K562 (cell line): ENCODE data around the gene ZBTB9. TPM values are rescaled to one million over a fixed set of nuclear protein-coding genes. Genes with fewer than 3 reads are reported as not detected.

ENCODE experiments used
- BCLAF1 ChIP-seq, 2 experiments: fragments of 450-650 bp in 1 of 2; IDR thresholded peaks; 2 replicates each; pipeline ENCODE4 v1.6.1; 2011 to 2017; ENCODE audit warnings: low read depth in 2 of 2, antibody characterized with exemption in 1 of 2, borderline replicate concordance in 1 of 2, low read length in 1 of 2, mild to moderate bottlenecking in 1 of 2, mixed read lengths in 1 of 2; ENCODE audit not compliant: control insufficient read depth in 1 of 2
- CAMTA2 ChIP-seq: fragments of 250-450 bp; sonication (Bioruptor Pico); conservative IDR thresholded peaks from 2 replicates; pipeline ENCODE4 v1.5.1; 2022
- ELK3 ChIP-seq: fragments of 450-650 bp; formaldehyde crosslinking; IDR thresholded peaks from 2 replicates; pipeline ENCODE4 v1.4.0; 2020; ENCODE audit warnings: mild to moderate bottlenecking
- FOXA1 ChIP-seq: fragments of 450-650 bp; IDR thresholded peaks from 2 replicates; pipeline ENCODE4 v1.6.1; 2016; ENCODE audit warnings: mild to moderate bottlenecking, borderline replicate concordance
- GTF2B ChIP-seq: IDR thresholded peaks from 2 replicates; pipeline ENCODE4 v1.6.1; 2011; ENCODE audit not compliant: insufficient read length; ENCODE audit errors: extremely low read depth
- HDAC3 ChIP-seq: fragments of 450-650 bp; IDR thresholded peaks from 2 replicates; pipeline ENCODE4 v1.6.1; 2018; ENCODE audit warnings: borderline replicate concordance, mild to moderate bottlenecking, moderate library complexity; ENCODE audit not compliant: partially characterized antibody
- HNRNPLL ChIP-seq: fragments of 200-400 bp; formaldehyde crosslinking; IDR thresholded peaks from 2 replicates; pipeline ENCODE4 v1.6.1; 2017; ENCODE audit warnings: low read length, low read depth, mild to moderate bottlenecking; ENCODE audit not compliant: poor library complexity, severe bottlenecking
- PHTF2 ChIP-seq: fragments of 250-450 bp; sonication (Bioruptor Pico); IDR thresholded peaks from 2 replicates; pipeline ENCODE4 v1.5.0; 2021; ENCODE audit warnings: mild to moderate bottlenecking
- ZBTB40 ChIP-seq, 2 experiments: fragments of 450-650 bp in 1 of 2; sonication (generic) in 1 of 2; formaldehyde crosslinking in 1 of 2; IDR thresholded peaks; 2 replicates each; pipeline versions ENCODE4 v1.7.1 to v1.9.0; 2016 to 2022; ENCODE audit warnings: inconsistent platforms in 1 of 2, mild to moderate bottlenecking in 1 of 2, missing genetic modification reagents in 1 of 2
- ZNF165 ChIP-seq: fragments of 250-450 bp; sonication (Bioruptor Pico); IDR thresholded peaks from 2 replicates; pipeline ENCODE4 v1.4.0; 2020; ENCODE audit warnings: borderline replicate concordance
- ZNF445 ChIP-seq: fragments of 250-450 bp; sonication (Bioruptor Pico); IDR thresholded peaks from 2 replicates; pipeline ENCODE4 v1.4.0; 2020; ENCODE audit warnings: low read depth, mild to moderate bottlenecking, moderate library complexity
- polyA plus RNA-seq, 8 experiments: library from polyadenylated mRNA; depleted of rRNA in 4 of 8; stranded (reverse) in 5 of 8; unstranded in 3 of 8; fragments of >200 nt; fragmentation: Nextera tagmentation in 2 of 8; fragmentation: Illumina TruSeq in 1 of 8; extraction: Ambion mirVana in 2 of 8; extraction: Trizol in 1 of 8; gene quantifications; 2 replicates each; pipeline versions ENCODE4 v1.2.1 to v1.2.3, GENCODE V29; 2011 to 2014; ENCODE audit warnings: inconsistent platforms in 1 of 8, missing spikeins in 1 of 8
- total RNA-seq, 7 experiments: library from RNA; depleted of rRNA in 6 of 7; stranded (reverse); fragments of >200 nt in 6 of 7; fragmentation: Illumina TruSeq in 2 of 7; extraction: Trizol in 2 of 7; gene quantifications; 2 replicates each; pipeline versions ENCODE4 v1.2.1 to v1.2.3, GENCODE V29; 2011 to 2021; ENCODE audit warnings: low replicate concordance in 1 of 7

ZBTB9 gene
- total and polyA plus RNA-seq, 9 of the 15 experiments (the other 6 are each of a cell fraction or from before 2014, with no cell fraction given), result 1.9 to 19.5 (median 10.4) TPM

- TF ChIP-seq HNRNPLL (no peak), FOXA1 (no peak), PHTF2 (CRISPR knock-in tag) (no peak), BCLAF1 (IDR thresholded peaks at IDR 0.05; ENCODE audit: borderline replicate concordance in 1 of 2, control insufficient read depth in 1 of 2, low read depth in 2 of 2, low read length in 1 of 2) (no peak), ZBTB40 (IDR thresholded peaks at IDR 0.05) (no peak), ZBTB40 (CRISPR knock-in tag; IDR thresholded peaks at IDR 0.05) (no peak; the same call in 1 of the 2 replicates), HDAC3 (no peak), ZNF165 (CRISPR knock-in tag) (no peak), ELK3 (CRISPR knock-in tag) (no peak), CAMTA2 (CRISPR knock-in tag) (no peak), ZNF445 (CRISPR knock-in tag) (no peak), GTF2B (no peak)
Observed at GRCh38 chr6:33417128-33417902, 37.1 kb upstream of the ZBTB9 start (continued).
